ENCODE results near the gene SMIM10L2A.
A peak's percentile ranks its signal among the peaks of the same experiment; 100 is the strongest.
"Not testable (repeated sequence)": the region's sequence is repeated elsewhere in the genome, so short reads cannot be mapped to it uniquely, and the experiment has no call there.

SMIM10L2A gene

DNA sequence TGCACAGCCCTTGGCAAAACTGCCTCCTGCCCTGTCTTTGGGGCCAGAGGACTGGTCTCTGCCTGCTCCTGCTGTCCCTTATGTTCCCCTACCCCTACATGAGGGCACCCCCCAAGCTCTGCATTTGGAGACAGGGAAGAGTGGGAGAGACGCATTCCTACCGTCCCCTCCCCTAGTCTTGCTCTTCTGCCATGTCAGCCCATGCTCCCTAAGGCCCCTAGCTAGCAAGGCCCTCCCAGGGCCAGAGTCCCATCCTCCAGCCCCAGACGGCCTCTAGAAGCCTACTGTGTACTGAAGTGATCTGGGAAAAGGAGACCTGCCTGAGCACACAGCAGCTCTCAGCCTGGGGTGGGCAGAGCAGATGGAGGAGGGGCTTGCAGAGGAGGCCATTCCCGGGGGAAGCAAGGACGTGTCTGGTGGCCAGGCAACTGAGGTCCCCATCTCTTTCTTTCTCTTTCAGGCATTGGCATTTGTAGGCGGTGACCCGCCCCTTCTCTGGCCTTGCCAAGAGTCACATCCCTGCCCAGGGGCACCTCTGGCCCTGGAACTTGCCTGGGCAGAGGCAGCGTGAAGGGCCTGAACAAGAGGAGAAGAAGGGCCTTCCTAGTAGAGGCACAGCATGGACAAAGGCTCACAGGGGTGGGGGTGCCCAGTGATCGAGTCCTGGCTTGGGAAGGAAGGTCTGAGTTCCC lies 1.6 kb downstream of the SMIM10L2A start:
- DNase-seq, result not testable (repeated sequence)

DNA sequence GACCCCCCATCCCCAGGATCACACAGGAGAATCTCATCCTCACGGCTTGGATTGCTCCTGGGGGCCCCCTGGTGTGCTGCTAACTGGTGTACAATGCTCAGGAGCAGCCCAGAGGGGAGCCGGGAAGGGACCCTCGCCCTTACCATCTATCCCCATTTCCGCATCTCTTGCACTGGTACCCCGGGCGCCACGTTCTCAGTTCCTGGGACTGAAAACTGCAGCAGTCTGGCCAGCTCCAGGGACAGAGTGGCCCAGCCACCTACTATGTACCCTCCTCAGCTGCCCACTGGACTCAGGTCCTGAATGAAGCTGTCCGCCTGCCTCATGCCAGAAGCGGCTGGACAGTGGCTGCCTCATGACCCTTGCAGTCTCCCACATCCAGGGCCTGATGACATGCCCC lies 2.7 kb downstream of the SMIM10L2A start:
- DNase-seq, result no peak

DNA sequence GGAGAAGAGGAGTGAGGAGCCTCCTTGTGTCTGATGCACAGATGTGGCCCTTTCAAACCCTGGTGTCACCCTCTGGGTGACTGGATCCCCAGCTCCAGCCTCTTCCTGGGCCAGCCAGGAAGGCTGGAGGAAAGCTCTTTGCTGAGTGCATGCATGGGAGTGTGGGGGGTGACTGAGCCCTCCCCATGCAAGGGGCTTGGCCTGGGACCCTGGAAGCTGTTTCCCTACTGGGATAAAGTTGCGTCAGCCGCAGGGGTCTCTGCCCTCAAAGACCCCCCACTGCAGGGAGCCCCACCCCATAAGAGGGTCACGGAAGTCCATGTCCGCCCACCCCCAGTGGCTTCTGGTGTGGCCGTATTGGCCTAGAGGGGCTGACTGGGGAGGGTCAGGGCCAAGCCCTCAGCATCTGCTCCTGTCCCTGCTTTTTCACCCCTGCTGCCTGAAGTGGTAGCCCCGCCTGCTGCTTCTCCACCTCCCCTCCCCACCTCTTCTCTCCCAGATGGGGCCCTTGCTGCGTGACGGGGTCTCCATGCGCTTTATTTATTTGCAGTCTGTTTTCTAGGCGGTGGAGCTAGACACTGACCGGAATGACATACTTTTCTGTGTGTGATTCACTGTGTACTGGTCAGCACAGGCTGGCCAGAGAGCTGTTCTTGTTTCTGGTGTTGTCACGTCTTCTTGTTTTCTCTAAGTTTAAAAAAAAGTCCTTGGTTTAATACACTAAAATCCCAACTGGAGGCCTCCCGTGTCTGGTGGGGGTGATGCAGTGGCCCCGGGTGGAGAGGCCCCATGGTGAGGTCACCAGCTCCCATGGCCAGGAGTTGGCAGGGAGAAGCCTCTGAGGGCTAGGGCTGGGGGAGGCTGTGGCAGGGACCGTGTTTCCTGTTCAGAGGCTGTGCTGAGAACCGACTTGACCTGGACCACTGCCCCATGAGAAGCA lies 3.6 kb downstream of the SMIM10L2A start:
- no peak for DNase-seq

DNA sequence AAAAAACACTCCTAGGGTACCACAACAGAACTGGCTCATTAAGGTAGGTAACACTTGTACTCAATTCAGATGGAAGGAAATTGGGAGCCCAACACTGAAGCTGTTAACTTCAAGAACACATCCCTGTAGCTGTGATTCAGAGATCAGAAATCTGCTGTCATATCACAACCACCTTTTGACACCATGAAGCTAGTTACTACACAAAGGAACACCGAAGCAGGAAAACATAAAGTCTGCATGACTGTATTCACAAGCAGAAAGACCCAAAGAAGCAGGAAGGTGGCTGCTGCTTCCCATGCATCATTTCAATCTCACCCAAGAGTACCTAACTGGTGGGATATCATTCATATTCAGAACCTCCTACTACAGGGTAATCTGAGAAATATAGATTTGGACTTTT lies 7.7 kb downstream of the SMIM10L2A start:
- no peak for DNase-seq

DNA sequence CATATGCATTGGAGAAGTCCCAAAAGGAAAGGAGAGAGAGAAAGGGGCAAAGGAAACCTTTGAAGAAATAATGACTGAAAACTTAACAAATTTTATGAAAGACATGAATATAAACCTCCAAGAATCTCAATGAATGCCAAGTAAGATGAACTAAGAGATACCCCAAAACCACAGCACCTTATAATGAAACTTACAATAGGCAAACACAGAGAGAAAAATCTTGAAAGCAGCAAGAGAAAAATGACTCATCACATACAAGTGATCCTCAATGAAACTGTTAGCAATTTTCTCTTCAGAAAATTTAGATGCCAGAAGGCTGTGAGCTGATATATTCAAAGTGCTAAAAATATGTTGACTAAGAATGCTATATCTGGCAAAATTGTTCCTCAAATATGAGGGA lies 10.1 kb downstream of the SMIM10L2A start:
- no peak for DNase-seq

DNA sequence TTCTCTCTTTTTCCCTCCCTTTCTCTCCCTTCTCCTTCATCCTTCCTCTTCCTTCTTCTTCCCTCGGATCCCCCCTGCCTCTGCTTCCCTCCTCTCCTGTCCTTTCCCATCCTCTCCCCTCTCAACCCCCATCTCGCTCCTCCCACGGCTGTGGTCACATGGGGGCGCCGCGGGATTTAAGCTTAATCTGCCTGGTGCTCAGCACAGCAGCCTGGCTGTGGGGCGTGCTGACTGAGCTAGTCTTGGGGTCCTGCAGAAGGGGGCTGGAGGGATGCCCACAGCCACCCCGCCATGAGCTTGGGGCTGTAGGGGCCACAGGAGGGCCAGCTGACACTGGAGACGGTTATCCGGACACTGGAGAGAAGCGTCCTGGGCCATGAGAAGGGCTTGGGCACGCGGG lies 10.7 kb downstream of the SMIM10L2A start:
- no peak for DNase-seq

DNA sequence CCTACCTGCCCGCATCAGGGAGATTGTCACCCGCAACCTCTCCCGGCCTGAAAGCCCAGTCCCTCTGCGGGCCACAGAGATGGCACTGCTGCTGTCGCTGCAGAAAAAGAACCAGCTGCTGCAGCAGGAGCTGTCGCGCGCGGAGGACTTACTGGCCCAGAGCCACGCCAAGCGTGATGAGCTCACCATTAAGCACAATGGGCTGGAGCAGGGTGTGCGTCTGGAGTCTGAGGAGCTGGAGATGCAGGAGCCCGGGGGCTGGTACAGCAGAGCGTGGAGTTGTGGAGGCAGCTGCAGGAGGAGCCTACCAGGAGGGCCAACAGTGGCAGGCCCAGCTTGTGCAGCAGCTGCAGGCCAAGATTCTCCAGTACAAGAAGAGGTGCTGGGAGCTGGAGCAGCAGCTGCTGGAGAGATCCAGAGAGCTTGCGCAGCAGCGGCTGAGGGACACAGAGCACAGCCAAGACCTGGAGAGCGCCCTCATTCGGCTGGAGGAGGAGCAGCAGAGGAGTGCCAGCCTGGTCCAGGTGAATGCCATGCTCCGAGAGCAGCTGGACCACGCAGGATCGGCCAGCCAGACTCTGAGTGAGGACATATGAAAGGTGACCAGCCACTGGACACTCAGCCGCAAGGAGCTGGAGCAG lies 11.3 kb downstream of the SMIM10L2A start:
- DNase-seq, result peak; percentile 23

DNA sequence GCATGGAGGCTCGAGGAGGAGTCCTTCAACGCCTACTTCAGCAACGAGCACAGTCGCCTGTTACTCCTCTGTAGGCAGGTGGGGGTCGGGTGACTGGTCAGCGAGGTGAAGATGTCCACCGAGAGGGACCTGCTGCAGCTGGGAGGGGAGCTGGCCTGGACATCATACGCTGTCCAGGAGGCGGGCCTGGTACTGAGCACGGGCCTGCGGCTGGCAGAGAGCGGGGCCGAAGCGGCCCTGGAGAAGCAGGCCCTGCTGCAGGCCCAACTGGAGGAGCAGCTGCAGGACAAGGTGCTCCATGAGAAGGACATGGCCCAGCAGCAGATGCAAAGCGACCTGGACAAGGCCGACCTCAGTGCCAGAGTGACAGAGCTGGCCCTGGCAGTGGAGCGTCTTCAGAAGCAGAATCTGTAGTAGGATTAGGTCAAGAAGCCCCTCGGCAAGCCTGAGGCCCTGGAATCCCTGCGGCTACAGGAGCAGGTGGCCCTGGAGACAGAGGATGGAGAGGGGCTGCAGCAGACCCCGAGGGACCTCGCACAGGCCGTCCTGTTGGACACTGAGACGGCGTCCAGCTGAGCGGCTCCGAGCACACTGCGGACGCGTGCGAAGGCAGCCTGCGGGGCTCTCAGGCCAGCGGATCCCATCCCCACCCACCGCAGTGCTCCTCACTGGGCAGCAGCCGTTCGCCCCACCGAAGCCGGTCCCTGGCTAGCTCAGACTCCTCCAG lies 11.9 kb downstream of the SMIM10L2A start:
- no peak for DNase-seq

DNA sequence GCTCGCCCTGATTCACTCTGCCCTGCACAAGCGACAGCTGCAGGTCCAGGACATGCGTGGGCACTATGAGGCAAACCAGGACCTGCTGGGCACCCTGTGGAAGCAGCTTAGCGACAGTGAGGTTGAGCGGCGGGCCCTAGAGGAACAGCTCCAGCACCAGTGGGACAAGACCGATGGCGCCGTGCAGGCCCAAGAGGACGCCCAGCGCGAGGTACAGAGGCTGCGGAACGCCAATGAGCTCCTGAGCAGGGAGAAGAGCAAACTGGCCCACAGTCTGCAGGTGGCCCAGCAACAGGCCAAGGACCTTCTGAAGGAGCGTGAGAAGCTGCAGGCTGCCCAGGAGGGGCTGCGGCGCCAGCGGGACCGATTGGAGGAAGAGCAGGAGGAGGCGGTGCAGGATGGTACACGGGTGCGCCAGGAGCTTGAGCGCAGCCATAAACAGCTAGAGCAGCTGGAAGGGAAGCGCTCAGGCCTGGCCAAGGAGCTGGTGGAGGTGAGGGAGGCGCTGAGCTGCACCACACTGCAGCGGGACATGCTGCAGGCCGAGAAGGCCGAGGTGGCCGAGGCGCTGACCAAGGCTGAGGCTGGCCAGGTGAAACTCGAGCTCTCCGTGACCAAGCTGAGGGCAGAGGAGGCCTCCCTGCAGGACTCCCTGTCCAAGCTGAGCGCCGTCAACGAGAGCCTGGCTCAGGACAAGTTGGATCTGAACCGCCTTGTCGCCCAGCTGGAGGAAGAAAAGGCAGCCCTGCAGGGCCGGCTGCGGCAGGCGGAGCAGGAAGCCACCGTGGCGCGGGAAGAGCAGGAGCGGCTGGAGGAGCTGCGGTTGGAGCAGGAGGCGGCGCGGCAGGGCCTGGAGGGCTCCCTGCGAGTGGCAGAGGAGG lies 12.8 kb downstream of the SMIM10L2A start:
- no peak for DNase-seq

DNA sequence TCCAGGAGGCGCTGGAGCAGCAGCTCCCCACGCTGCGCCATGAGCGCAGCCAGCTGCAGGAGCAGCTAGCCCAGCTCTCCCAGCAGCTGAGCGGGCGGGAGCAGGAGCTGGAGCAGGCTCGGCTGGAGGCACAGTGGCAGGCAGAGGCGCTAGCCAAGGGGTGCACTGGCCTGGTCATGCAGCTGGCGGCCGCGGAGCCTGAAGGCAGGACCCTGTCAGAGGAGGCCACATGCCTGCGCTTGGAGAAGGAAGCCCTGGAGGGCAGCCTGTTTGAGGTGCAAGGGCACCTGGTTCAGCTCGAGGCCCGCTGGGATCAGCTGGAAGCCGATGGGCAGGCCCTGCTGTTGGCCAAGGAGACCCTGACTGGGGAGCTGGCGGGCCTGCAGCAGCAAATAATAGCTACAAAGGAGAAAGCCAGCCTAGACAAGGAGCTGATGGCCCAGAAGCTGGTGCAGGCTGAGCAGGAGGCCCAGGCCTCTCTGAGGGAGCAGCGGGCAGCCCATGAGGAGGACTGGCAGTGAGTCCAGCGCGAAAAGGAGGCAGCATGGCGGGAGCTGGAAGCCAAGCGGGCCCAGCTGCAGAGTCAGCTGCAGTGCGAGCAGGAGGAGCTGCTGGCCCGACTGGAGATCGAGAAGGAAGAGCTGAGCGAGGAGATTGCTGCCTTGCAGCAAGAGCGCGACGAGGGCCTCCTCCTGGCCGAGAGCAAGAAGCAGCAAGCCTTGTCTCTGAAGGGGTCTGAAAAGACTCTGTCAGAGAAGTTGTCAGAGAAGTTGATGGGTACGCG lies 13.6 kb downstream of the SMIM10L2A start:
- DNase-seq, result no peak

DNA sequence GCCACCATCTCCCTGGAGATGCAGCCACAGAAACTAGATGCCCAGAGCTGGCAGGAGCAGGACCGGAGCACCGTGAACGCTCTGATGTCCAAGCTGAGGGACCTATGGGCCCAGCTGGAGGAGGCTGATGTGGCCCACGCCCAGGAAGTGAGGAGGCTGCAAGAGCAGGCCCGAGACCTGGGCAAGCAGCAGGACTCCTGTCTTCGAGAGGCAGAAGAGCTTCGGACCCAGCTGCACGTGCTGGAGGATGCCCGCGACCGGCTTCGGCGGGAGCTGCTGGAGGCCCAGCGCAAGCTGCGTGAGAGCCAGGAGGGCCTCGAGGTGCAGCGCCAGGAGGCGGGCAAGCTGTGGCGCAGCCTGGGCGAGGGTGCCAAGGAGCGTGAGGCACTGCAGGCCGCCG lies 14.2 kb downstream of the SMIM10L2A start:
- no peak for DNase-seq

DNA sequence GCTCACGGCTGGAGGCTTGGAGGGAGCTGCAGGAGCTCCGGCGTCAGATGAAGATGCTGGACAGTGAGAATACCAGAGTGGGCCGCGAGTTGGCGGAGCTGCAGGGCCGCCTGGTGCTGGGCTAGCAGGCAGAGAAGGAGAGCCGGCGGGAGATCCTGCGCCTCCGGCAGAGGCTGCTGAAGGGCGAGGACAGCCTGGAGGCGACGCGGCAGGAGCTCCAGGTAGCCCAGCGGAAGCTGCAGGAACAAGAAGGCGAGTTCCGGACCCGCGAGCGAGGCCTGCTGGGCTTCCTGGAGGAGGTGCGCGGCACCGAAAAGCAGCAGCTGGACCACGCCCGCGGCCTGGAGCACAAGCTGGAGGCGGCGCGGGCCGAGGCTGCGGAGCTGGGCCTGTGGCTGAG lies 14.7 kb downstream of the SMIM10L2A start:
- DNase-seq, result no peak

DNA sequence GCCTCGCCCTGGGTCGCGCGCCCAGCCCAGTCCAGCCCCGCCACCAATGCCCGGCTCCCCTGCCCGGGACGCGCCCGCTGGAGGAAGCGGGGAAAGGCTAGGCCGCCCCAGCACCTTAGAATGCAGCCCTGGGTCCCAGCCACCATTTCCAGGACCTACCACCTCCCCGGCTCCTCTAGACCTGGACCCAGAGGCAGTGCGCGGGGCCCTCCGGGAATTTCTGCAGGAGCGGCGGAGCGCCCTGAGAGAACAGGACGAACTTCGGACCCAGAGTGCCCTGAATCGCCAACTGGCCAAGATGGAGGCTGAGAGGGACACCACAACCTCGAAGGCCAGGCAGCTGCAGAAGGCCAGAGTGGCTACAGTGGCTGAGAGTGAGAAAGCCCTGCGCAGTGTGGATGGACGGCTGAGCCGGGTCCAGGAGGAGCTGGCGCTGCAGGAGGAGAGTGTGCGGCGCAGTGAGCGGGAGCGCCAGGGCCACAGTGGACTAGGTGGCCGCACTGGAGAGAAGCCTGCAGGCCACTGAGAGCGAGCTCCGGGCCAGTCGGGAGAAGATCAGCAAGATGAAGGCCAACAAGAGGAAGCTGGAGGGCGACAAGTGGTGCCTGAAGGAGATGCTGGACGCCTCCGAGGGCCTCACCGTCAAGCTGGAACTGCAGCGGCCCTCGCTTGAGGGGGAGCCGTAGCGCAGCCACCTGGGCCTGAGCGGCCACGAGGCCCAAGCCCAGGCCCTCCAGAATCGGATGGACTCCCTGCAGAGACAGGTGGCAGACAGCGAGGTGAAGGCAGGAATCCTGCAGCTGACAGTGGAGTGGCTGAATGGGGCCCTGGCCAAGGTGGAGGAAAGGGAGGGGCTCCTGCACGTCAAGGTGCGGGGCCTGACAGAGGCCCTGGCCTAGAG lies 15.5 kb downstream of the SMIM10L2A start:
- no peak for DNase-seq

DNA sequence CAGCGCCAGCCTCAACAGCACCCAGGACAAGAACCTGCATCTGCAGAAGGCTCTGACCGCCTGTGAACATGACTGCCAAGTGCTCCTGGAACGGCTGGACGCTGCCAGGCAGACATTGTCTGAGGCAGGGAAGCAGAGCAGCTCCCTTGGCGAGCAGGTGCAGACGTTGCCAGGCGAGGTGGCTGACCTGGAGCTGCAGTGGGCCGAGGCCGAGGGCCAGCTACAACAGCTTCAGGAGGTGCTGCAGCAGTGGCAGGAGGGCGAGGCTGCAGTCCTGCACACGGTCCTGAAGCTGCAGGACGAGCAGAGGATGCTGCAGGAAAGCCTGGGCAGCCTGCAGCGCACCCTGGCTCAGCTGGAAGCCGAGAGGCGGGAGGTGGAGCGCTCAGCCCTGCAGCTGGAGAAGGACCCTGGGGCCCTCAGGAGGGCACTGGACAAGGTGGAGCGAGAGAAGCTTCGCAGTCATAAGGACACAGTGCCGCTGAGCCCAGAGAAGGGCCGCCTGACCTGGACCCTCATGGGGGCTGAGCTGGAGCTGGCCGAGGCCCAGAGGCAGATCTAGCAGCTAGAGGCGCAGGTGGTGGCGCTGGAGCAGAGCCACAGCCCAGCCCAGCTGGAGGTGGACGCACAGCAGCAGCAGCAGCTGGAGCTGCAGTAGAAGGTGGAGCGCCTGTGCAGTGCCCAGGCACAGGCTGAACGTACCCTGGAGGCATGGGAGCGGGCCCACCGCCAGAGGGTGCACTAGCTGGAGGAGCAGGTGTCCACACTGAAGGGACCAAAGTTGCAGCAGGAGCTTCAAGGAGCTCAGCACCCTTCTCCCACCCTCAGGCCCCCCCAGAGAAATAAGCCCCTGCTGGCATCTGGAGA lies 16.4 kb downstream of the SMIM10L2A start:
- peak; percentile 42 for DNase-seq

DNA sequence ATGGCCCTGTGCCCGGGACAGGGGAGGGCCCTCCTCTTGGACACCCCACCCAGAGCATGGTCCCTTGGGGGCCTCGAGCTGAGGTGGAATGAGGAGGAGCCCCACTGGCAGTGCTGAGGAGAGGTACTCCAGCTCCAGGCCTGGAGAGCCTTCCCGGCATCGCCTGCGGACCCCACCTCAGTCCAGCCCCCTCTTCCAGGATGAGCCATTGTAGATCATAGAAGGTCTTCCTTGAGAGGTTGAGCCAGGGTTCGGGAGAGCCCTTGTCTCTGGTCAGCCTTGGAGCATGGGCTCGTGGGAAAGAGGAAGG lies 16.9 kb downstream of the SMIM10L2A start:
- no peak for DNase-seq

DNA sequence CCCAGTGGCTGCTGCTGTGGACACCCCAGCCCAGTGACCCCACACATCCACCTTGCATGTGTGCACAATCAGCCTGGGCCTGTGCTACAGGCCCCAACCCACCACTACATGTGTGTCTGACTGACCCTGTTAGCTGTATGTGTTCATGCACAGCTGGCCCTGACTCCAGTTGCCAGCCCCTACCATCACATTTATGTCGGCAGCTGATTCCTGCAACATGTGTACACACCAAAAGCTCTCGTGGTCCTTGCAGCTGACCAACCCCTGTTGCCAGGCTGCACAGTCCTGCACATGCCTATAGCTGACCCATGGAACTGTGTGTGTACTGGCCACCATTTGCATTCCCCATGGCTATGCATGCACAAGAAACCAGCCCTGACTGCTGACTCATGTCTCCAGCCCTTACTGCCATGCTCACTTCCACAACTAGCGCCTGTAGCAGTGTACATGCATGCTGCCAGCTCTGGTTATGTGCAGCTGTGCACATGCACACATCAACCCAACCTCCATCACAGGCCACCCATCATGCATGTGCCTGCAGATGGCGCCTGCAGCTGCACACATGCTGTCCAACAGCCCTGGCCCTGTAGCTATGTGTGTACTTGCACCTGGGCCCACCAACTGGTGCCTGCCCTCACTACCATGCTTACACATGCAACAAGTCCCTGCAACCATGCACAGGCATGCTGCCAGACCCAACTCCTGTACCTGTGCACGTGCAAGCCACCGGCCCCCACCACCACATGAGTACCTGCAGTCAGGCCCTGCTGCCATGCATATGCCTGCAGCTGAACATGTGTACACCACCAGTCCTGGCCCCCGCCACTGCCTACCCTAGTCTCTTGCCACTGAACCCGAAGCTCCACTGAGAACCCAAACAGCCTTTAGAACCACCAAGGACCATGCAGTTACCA lies 28.1 kb downstream of the SMIM10L2A start:
- no peak for DNase-seq

DNA sequence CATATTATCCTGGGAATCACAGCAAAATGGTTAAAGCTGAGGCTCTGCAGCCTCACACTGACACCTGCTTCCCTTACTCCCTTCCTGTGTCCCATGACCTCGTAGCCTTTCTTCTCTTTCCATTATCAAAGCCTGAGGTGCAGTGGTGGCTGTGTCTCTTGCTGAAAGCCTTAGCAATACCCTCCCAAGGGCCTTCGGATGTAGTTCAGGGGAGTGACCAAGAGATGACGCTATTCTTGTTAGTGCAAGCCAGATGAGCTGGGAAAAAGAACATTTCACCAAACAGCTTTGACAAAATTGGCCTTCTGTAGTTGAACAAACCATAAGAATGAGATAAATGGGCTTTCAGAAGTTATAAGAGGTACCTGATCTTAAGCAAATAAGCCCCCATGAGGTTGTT lies 31.6 kb downstream of the SMIM10L2A start:
- DNase-seq, result no peak

DNA sequence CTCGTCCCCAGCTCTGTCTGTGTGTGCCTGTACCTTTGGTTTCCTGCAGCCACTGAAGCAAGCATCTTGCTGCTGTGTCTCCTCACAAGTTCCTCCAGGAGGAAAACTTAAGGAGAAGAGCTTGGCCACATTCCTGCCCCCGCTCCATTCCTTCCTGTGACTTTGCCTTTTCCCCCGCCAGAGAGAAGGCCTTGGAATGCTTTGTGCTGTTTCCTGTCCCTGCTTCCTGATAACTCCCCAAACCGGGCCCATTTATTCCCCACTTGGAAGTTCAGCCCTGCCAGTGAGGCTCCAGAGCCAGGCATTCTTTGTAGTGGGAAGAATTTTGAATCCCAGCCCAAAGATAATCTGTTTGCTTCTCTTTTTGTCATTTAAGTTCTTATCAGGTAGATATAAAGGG lies 33.1 kb downstream of the SMIM10L2A start:
- no peak for DNase-seq

Measured in DMS153 (cell line).